Activated T-helper 1 cell treated with Interleukin-2 at 50 U/mL for 16 hours (primary cell): Measurements from ENCODE around the gene KICS2.
"Not testable (repeated sequence)": the region's sequence is repeated elsewhere in the genome, so short reads cannot be mapped to it uniquely, and the experiment has no call there.

Source experiments
- DNase-seq: peaks from one replicate; pipeline ENCODE4 v3.0.0-alpha.2; 2020; ENCODE audit warnings: low read depth

The KICS2 gene

GRCh38 chr12:64216239-64216638 is 5.9 kb downstream of the KICS2 start:
- no peak for DNase-seq

GRCh38 chr12:64212119-64212746 is 9.9 kb downstream of the KICS2 start:
- no peak for DNase-seq

- DNase-seq = no peak
Measured at GRCh38 chr12:64207453-64207852, 14.6 kb downstream of the KICS2 start.

- DNase-seq = no peak
Measured at GRCh38 chr12:64205542-64205941, 16.6 kb downstream of the KICS2 start.

- no peak for DNase-seq
Measured at GRCh38 chr12:64203775-64204174, 18.3 kb downstream of the KICS2 start.

- DNase-seq = no peak
Measured at GRCh38 chr12:64203036-64203435, 19.1 kb downstream of the KICS2 start.

GRCh38 chr12:64195841-64196240 is 26.3 kb downstream of the KICS2 start:
- not testable (repeated sequence) for DNase-seq

GRCh38 chr12:64194333-64195149 is 27.6 kb downstream of the KICS2 start:
- DNase-seq = no peak

GRCh38 chr12:64193931-64194330 is 28.2 kb downstream of the KICS2 start:
- DNase-seq = no peak

- no peak for DNase-seq
Measured at GRCh38 chr12:64192644-64193444, 29.3 kb downstream of the KICS2 start.

- DNase-seq = no peak
Measured at GRCh38 chr12:64190140-64190539, 32.0 kb downstream of the KICS2 start.

- DNase-seq = no peak
Measured at GRCh38 chr12:64189530-64189929, 32.6 kb downstream of the KICS2 start.

GRCh38 chr12:64187794-64188193 is 34.3 kb downstream of the KICS2 start:
- no peak for DNase-seq

GRCh38 chr12:64187370-64187769 is 34.7 kb downstream of the KICS2 start:
- DNase-seq = no peak

GRCh38 chr12:64186789-64187188 is 35.3 kb downstream of the KICS2 start:
- no peak for DNase-seq

- no peak for DNase-seq
Measured at GRCh38 chr12:64184216-64184615, 37.9 kb downstream of the KICS2 start.

GRCh38 chr12:64181430-64182291 is 40.4 kb downstream of the KICS2 start:
- DNase-seq = no peak

- no peak for DNase-seq
Measured at GRCh38 chr12:64180951-64181350, 41.1 kb downstream of the KICS2 start.

- DNase-seq = no peak
Measured at GRCh38 chr12:64178122-64178521, 44.0 kb downstream of the KICS2 start.

- DNase-seq = no peak
Measured at GRCh38 chr12:64177001-64177400, 45.1 kb downstream of the KICS2 start.

GRCh38 chr12:64175254-64175945 is 46.7 kb downstream of the KICS2 start:
- DNase-seq = no peak
